Measurements from ENCODE around the gene TRERF1. TPM values are rescaled to one million over a fixed set of nuclear protein-coding genes. Genes with fewer than 3 reads are reported as not detected.

Gene TRERF1
- total and polyA plus RNA-seq, 2 of the 8 experiments (the other 6 are each of a cell fraction or from before 2014, with no cell fraction given), result 10.8 to 21.5 TPM

DNA sequence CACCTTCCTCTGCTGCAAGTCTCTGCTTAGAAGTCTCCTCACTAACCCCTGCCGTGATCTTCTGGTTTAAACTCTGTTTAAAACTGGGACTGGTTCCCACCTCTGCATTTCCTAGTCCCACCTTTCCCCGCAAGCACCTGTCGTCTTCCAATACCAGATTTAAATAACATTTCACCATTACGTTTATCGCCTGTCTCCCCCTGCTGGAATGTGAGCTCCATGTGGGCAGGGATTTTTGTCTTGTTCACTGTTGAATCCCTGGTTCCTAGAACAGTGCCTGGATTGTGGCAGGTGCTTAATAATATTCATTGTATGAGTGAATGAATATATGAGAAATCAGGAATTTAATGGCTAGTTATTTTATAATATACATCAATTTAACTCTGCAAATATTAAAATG is 275.9 kb downstream of the TRERF1 start (continued):
- TF ChIP-seq, protein P1, sequence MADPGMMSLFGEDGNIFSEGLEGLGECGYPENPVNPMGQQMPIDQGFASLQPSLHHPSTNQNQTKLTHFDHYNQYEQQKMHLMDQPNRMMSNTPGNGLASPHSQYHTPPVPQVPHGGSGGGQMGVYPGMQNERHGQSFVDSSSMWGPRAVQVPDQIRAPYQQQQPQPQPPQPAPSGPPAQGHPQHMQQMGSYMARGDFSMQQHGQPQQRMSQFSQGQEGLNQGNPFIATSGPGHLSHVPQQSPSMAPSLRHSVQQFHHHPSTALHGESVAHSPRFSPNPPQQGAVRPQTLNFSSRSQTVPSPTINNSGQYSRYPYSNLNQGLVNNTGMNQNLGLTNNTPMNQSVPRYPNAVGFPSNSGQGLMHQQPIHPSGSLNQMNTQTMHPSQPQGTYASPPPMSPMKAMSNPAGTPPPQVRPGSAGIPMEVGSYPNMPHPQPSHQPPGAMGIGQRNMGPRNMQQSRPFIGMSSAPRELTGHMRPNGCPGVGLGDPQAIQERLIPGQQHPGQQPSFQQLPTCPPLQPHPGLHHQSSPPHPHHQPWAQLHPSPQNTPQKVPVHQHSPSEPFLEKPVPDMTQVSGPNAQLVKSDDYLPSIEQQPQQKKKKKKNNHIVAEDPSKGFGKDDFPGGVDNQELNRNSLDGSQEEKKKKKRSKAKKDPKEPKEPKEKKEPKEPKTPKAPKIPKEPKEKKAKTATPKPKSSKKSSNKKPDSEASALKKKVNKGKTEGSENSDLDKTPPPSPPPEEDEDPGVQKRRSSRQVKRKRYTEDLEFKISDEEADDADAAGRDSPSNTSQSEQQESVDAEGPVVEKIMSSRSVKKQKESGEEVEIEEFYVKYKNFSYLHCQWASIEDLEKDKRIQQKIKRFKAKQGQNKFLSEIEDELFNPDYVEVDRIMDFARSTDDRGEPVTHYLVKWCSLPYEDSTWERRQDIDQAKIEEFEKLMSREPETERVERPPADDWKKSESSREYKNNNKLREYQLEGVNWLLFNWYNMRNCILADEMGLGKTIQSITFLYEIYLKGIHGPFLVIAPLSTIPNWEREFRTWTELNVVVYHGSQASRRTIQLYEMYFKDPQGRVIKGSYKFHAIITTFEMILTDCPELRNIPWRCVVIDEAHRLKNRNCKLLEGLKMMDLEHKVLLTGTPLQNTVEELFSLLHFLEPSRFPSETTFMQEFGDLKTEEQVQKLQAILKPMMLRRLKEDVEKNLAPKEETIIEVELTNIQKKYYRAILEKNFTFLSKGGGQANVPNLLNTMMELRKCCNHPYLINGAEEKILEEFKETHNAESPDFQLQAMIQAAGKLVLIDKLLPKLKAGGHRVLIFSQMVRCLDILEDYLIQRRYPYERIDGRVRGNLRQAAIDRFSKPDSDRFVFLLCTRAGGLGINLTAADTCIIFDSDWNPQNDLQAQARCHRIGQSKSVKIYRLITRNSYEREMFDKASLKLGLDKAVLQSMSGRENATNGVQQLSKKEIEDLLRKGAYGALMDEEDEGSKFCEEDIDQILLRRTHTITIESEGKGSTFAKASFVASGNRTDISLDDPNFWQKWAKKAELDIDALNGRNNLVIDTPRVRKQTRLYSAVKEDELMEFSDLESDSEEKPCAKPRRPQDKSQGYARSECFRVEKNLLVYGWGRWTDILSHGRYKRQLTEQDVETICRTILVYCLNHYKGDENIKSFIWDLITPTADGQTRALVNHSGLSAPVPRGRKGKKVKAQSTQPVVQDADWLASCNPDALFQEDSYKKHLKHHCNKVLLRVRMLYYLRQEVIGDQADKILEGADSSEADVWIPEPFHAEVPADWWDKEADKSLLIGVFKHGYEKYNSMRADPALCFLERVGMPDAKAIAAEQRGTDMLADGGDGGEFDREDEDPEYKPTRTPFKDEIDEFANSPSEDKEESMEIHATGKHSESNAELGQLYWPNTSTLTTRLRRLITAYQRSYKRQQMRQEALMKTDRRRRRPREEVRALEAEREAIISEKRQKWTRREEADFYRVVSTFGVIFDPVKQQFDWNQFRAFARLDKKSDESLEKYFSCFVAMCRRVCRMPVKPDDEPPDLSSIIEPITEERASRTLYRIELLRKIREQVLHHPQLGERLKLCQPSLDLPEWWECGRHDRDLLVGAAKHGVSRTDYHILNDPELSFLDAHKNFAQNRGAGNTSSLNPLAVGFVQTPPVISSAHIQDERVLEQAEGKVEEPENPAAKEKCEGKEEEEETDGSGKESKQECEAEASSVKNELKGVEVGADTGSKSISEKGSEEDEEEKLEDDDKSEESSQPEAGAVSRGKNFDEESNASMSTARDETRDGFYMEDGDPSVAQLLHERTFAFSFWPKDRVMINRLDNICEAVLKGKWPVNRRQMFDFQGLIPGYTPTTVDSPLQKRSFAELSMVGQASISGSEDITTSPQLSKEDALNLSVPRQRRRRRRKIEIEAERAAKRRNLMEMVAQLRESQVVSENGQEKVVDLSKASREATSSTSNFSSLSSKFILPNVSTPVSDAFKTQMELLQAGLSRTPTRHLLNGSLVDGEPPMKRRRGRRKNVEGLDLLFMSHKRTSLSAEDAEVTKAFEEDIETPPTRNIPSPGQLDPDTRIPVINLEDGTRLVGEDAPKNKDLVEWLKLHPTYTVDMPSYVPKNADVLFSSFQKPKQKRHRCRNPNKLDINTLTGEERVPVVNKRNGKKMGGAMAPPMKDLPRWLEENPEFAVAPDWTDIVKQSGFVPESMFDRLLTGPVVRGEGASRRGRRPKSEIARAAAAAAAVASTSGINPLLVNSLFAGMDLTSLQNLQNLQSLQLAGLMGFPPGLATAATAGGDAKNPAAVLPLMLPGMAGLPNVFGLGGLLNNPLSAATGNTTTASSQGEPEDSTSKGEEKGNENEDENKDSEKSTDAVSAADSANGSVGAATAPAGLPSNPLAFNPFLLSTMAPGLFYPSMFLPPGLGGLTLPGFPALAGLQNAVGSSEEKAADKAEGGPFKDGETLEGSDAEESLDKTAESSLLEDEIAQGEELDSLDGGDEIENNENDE (IDR thresholded peaks at IDR 0.05; ENCODE audit: insufficient replicate concordance, low read length), result no peak
- TF ChIP-seq YY1 (IDR thresholded peaks at IDR 0.05; ENCODE audit: low read depth, low read length), result no peak
- TF ChIP-seq POLR2A (IDR thresholded peaks at IDR 0.05; ENCODE audit: control extremely low read depth in 1 of 2, low read depth in 2 of 2, low read length in 2 of 2), result no peak
- no peak for TF ChIP-seq BACH1 (IDR thresholded peaks at IDR 0.05; ENCODE audit: low read length)
- TF ChIP-seq, protein P2, sequence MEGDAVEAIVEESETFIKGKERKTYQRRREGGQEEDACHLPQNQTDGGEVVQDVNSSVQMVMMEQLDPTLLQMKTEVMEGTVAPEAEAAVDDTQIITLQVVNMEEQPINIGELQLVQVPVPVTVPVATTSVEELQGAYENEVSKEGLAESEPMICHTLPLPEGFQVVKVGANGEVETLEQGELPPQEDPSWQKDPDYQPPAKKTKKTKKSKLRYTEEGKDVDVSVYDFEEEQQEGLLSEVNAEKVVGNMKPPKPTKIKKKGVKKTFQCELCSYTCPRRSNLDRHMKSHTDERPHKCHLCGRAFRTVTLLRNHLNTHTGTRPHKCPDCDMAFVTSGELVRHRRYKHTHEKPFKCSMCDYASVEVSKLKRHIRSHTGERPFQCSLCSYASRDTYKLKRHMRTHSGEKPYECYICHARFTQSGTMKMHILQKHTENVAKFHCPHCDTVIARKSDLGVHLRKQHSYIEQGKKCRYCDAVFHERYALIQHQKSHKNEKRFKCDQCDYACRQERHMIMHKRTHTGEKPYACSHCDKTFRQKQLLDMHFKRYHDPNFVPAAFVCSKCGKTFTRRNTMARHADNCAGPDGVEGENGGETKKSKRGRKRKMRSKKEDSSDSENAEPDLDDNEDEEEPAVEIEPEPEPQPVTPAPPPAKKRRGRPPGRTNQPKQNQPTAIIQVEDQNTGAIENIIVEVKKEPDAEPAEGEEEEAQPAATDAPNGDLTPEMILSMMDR (IDR thresholded peaks at IDR 0.05; ENCODE audit: control extremely low read depth in 1 of 3, insufficient read depth in 1 of 3, low read depth in 1 of 3, low read length in 3 of 3), result peak; percentile 34 to 69 (median 61)
- TF ChIP-seq E2F6 (IDR thresholded peaks at IDR 0.05), result no peak
- no peak for TF ChIP-seq FOSL1 (IDR thresholded peaks at IDR 0.05; ENCODE audit: insufficient read depth, low read depth, low read length)
- TF ChIP-seq RBBP5 (IDR thresholded peaks at IDR 0.05; ENCODE audit: borderline replicate concordance, low read depth, low read length), result no peak
- TF ChIP-seq TBP (IDR thresholded peaks at IDR 0.05; ENCODE audit: low read depth, low read length), result no peak

All from H1 (cell line).